Stromal cell of bone marrow (primary cell): ENCODE results near the gene CST6.
"Not testable (repeated sequence)": the region's sequence is repeated elsewhere in the genome, so short reads cannot be mapped to it uniquely, and the experiment has no call there.

Experiments used
- DNase-seq: peaks from one replicate; pipeline ENCODE4 v3.0.0-alpha.2; 2012; ENCODE audit warnings: low read depth

Gene CST6

GRCh38 chr11:66015454-66015881 is 3.7 kb downstream of the CST6 start:
- DNase-seq: no peak

- DNase-seq: no peak
These were observed 4.4 kb downstream of the CST6 start for GRCh38 chr11:66015936-66016792.

- DNase-seq: no peak
These were observed 5.0 kb downstream of the CST6 start for GRCh38 chr11:66016793-66017177.

- DNase-seq: no peak
These were observed 5.5 kb downstream of the CST6 start for GRCh38 chr11:66017321-66017720.

- DNase-seq: no peak
These were observed 8.4 kb downstream of the CST6 start for GRCh38 chr11:66020212-66020611.

GRCh38 chr11:66020618-66021357 is 9.0 kb downstream of the CST6 start:
- DNase-seq: peak; percentile 47

- DNase-seq: peak; percentile 24
These were observed 10.8 kb downstream of the CST6 start for GRCh38 chr11:66022401-66023185.

GRCh38 chr11:66023186-66023440 is 11.3 kb downstream of the CST6 start:
- DNase-seq: not testable (repeated sequence)

GRCh38 chr11:66026017-66026529 is 14.3 kb downstream of the CST6 start, which contains the start of gene CATSPER1:
Gene CATSPER1, minus strand, starts transcription at chr11:66026479. Its CDS starts 100 bp downstream, at chr11:66026379.
- DNase-seq: no peak

GRCh38 chr11:66032957-66033735 is 21.3 kb downstream of the CST6 start:
- no peak for DNase-seq

- no peak for DNase-seq
These were observed 24.0 kb downstream of the CST6 start for GRCh38 chr11:66035653-66036333.

- DNase-seq: no peak
These were observed 24.5 kb downstream of the CST6 start for GRCh38 chr11:66036334-66036710.

- no peak for DNase-seq
These were observed 25.5 kb downstream of the CST6 start for GRCh38 chr11:66037327-66037726.

- DNase-seq: no peak
These were observed 28.0 kb downstream of the CST6 start for GRCh38 chr11:66039765-66040164.

GRCh38 chr11:66042227-66042995 is 30.6 kb downstream of the CST6 start:
- no peak for DNase-seq

- DNase-seq: no peak
These were observed 31.4 kb downstream of the CST6 start for GRCh38 chr11:66042996-66043906.

- DNase-seq: no peak
These were observed 32.9 kb downstream of the CST6 start for GRCh38 chr11:66044757-66045156.

GRCh38 chr11:66045177-66045639 is 33.4 kb downstream of the CST6 start:
- peak; percentile 45 for DNase-seq

GRCh38 chr11:66046901-66047300 is 35.1 kb downstream of the CST6 start:
- DNase-seq: no peak
